A549 (cell line): ENCODE measurements around the gene GNG7. TPM values are rescaled to one million over a fixed set of nuclear protein-coding genes. Genes with fewer than 3 reads are reported as not detected.

ENCODE experiments used
- ATAC-seq, 2 experiments: fragments of 200-7000 bp in 1 of 2; fragments of >200 bp in 1 of 2; cut with Nextera tagmentation in 1 of 2; cut with Tn5 transposase in 1 of 2; 3 replicates each; pipeline versions ENCODE4 v1.8.0 to v1.9.1; 2018 to 2020; ENCODE audit warnings: mild to moderate bottlenecking in 1 of 2, moderate library complexity in 1 of 2
- CTCF ChIA-PET: fragments of 300-600 bp; sonication (Branson Sonifier 250); formaldehyde crosslinking; extraction: SDS; loops from one replicate; lab custom pipeline; 2021; ENCODE audit warnings: antibody characterized with exemption, inconsistent platforms; lab: Yijun Ruan, JAX
- POLR2A ChIA-PET: fragments of 350-600 bp; formaldehyde crosslinking; extraction: SDS; loops from one replicate; lab custom pipeline; 2021; ENCODE audit warnings: antibody characterized with exemption, inconsistent platforms; lab: Yijun Ruan, JAX
- DNase-seq, 2 experiments: peaks; one replicate each; pipeline versions ENCODE4 v3.0.0 to v3.0.0-alpha.2; 2011 to 2016; ENCODE audit warnings: low read depth in 1 of 2, low spot score in 1 of 2
- FAIRE-seq: peaks from 2 replicates; lab custom pipeline; 2011; peaks lifted over from hg19 to GRCh38; lab: Jason Lieb, UNC
- H3K27ac ChIP-seq, 2 experiments: fragments of >200 bp; sonication (Bioruptor Twin); formaldehyde crosslinking; 3 replicates each; pipeline ENCODE4 v1.5.1; 2016 to 2017
- H3K4me1 ChIP-seq: fragments of >200 bp; sonication (Bioruptor Twin); formaldehyde crosslinking; 3 replicates; pipeline ENCODE4 v1.6.1; 2016
- H3K4me2 ChIP-seq: fragments of >200 bp; sonication (Bioruptor Twin); formaldehyde crosslinking; 3 replicates; pipeline ENCODE4 v1.6.1; 2016
- H3K4me3 ChIP-seq: fragments of >200 bp; sonication (Bioruptor Twin); formaldehyde crosslinking; 3 replicates; pipeline ENCODE4 v1.5.1; 2016
- H3K9me3 ChIP-seq: fragments of >200 bp; sonication (Bioruptor Twin); formaldehyde crosslinking; 3 replicates; pipeline ENCODE4 v1.6.1; 2016
- BHLHE40 ChIP-seq: IDR thresholded peaks from 2 replicates; pipeline ENCODE4 v1.6.1; 2012; ENCODE audit warnings: low read depth, low read length, inconsistent platforms
- ESRRA ChIP-seq: fragments of 150-350 bp; IDR thresholded peaks from 2 replicates; pipeline ENCODE4 v1.6.1; 2014; ENCODE audit warnings: mild to moderate bottlenecking, low read length, borderline replicate concordance
- FOSB ChIP-seq: fragments of 250-450 bp; sonication (Bioruptor Pico); IDR thresholded peaks from 2 replicates; pipeline ENCODE4 v1.5.0; 2020; ENCODE audit warnings: mild to moderate bottlenecking, moderate library complexity
- FOSL2 ChIP-seq, 2 experiments: fragments of 450-650 bp in 1 of 2; fragments of >200 bp in 1 of 2; sonication (Bioruptor Twin) in 1 of 2; formaldehyde crosslinking; IDR thresholded peaks; 2 replicates each; pipeline versions ENCODE4 v1.5.0 to v1.6.1; 2016 to 2020; ENCODE audit warnings: mild to moderate bottlenecking in 1 of 2, moderate library complexity in 1 of 2
- FOXS1 ChIP-seq: fragments of 250-450 bp; sonication (Bioruptor Pico); IDR thresholded peaks from 2 replicates; pipeline ENCODE4 v1.5.0; 2020; ENCODE audit warnings: mild to moderate bottlenecking, moderate library complexity
- GATA3 ChIP-seq: IDR thresholded peaks from 2 replicates; pipeline ENCODE4 v1.6.1; 2012; ENCODE audit warnings: borderline replicate concordance
- JUN ChIP-seq, 2 experiments: fragments of >200 bp; sonication (Bioruptor Twin); formaldehyde crosslinking; IDR thresholded peaks; 2 replicates in 1 of 2; 3 replicates in 1 of 2; pipeline ENCODE4 v1.6.1; 2016 to 2017
- MAFK ChIP-seq: fragments of 450-650 bp; IDR thresholded peaks from 2 replicates; pipeline ENCODE4 v1.6.1; 2014; ENCODE audit not compliant: partially characterized antibody
- MYC ChIP-seq: IDR thresholded peaks from 2 replicates; pipeline ENCODE4 v1.6.1; 2012; ENCODE audit warnings: mild to moderate bottlenecking, inconsistent platforms, low read length, improper control_type of control experiment, borderline replicate concordance
- NR3C1 ChIP-seq: fragments of >200 bp; sonication (Bioruptor Twin); formaldehyde crosslinking; IDR thresholded peaks from 3 replicates; pipeline ENCODE4 v1.6.1; 2017
- POLR2A ChIP-seq: IDR thresholded peaks from 2 replicates; pipeline ENCODE4 v1.6.1; 2012; ENCODE audit warnings: mild to moderate bottlenecking, low read length
- RAD21 ChIP-seq, 2 experiments: fragments of >200 bp in 1 of 2; sonication (Bioruptor Twin) in 1 of 2; formaldehyde crosslinking in 1 of 2; IDR thresholded peaks in 1 of 2; conservative IDR thresholded peaks in 1 of 2; 2 replicates in 1 of 2; 3 replicates in 1 of 2; pipeline ENCODE4 v1.6.1; 2012 to 2018; ENCODE audit warnings: inconsistent platforms in 1 of 2
- RCOR1 ChIP-seq: fragments of 150-350 bp; IDR thresholded peaks from 2 replicates; pipeline ENCODE4 v1.6.1; 2014; ENCODE audit warnings: antibody characterized with exemption, low read length, low read depth
- RNF2 ChIP-seq: fragments of 200-600 bp; sonication (generic); IDR thresholded peaks from 2 replicates; pipeline ENCODE4 v1.6.1; 2016; ENCODE audit warnings: low read depth, mild to moderate bottlenecking, antibody characterized with exemption, moderate library complexity, borderline replicate concordance
- SMC3 ChIP-seq: fragments of >200 bp; sonication (Bioruptor Twin); formaldehyde crosslinking; IDR thresholded peaks from 3 replicates; pipeline ENCODE4 v1.6.1; 2018; ENCODE audit warnings: inconsistent platforms
- SREBF2 ChIP-seq: fragments of 450-650 bp; IDR thresholded peaks from 2 replicates; pipeline ENCODE4 v1.6.1; 2014; ENCODE audit warnings: mild to moderate bottlenecking, moderate library complexity
- TFCP2L1 ChIP-seq: fragments of 250-450 bp; sonication (Bioruptor Pico); IDR thresholded peaks from 2 replicates; pipeline ENCODE4 v1.5.0; 2021; ENCODE audit warnings: mild to moderate bottlenecking
- ZFP36 ChIP-seq: fragments of 450-650 bp; IDR thresholded peaks from 2 replicates; pipeline ENCODE4 v1.6.1; 2014; ENCODE audit warnings: borderline replicate concordance; ENCODE audit not compliant: partially characterized antibody
- WGBS: methylation state at CpG from one replicate; pipeline ENCODE4 v1.1.6; 2017; ENCODE audit errors: missing lambda C conversion rate; 5-methylcytosine and 5-hydroxymethylcytosine counted together
- polyA plus RNA-seq, 4 experiments: library from polyadenylated mRNA; depleted of rRNA in 3 of 4; stranded (reverse); fragments of >200 nt; fragmentation: RNase III in 1 of 4; extraction: RNeasy Plus Mini Kit Qiagen cat#74134 plus additional on column Dnase treatment in 1 of 4; gene quantifications; 2 replicates in 3 of 4; 3 replicates in 1 of 4; pipeline ENCODE4 v1.2.3, GENCODE V29; 2011 to 2017
- TF ChIP-seq, protein P1 (sequence below): fragments of >200 bp; sonication (Bioruptor Twin); formaldehyde crosslinking; IDR thresholded peaks from 2 replicates; pipeline ENCODE4 v1.6.1; 2016
- TF ChIP-seq, protein P2 (sequence below): fragments of 450-650 bp; IDR thresholded peaks from 2 replicates; pipeline ENCODE4 v1.6.1; 2014; ENCODE audit warnings: antibody characterized with exemption
- TF ChIP-seq, protein P3 (sequence below): fragments of 150-350 bp; IDR thresholded peaks from 2 replicates; pipeline ENCODE4 v1.6.1; 2014; ENCODE audit warnings: low read depth, mild to moderate bottlenecking, low read length
- TF ChIP-seq, protein P4 (sequence below): fragments of 250-450 bp; sonication (Bioruptor Pico); IDR thresholded peaks from 2 replicates; pipeline ENCODE4 v1.5.0; 2021; ENCODE audit warnings: mild to moderate bottlenecking, moderate library complexity, borderline replicate concordance
- TF ChIP-seq, protein P5 (sequence below): IDR thresholded peaks from 2 replicates; pipeline ENCODE4 v1.6.1; 2012; ENCODE audit warnings: low read depth, borderline replicate concordance
- TF ChIP-seq, protein P6 (sequence below): IDR thresholded peaks from 2 replicates; pipeline ENCODE4 v1.6.1; 2012

The GNG7 gene
- polyA plus RNA-seq, 2 of the 4 experiments (the other 2 are of a cell fraction): 0.06 to 0.08 TPM

DNA sequence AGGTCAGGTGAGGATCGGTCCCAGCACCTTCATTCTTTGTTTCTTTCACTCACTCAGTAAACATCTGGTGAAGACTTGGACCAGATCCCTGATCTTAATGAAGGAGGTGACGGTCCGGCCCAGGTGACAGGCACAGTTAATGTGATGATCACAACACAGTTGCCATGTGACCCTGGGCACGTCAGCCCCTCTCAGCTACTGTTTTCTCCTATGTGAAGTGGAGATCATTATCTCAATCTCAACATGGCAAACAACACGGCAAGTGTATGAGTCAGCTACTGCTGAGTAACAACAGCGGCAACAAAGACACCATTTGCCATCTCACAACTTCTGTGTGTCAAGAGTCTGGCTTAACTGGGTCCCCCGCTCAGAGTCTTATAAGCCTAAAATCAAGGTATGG lies 74.6 kb downstream of the GNG7 start:
- CTCF ChIA-PET: interaction anchor here (1.1 to 5.1 kb wide), 7 partner anchors 9 to 158 kb away, joined by 3 to 39 read pairs (median 8); no protein-coding TSS in a partner anchor
- H3K4me3 ChIP-seq: no peak overlapping the region
- H3K4me2 ChIP-seq: peak overlapping the region; percentile 67
- peaks cover 20% of the 10 kb centered on the region; the same call in 2 of the 3 replicates for H3K9me3 ChIP-seq
- no peak for ATAC-seq
- WGBS: 70% methylated on average over 7 of the region's 7 CpGs
- POLR2A ChIA-PET: interaction anchor here (2.3 kb wide), 1 partner anchor 152 kb away, joined by 18 read pairs; the partner anchor contains the start of gene GADD45B
- H3K27ac ChIP-seq: peak overlapping the region; percentile 52 to 70; a peak in 3 of 6 replicates
- TF ChIP-seq SREBF2 (no peak), SMC3 (no peak), RAD21 (conservative IDR thresholded peaks at IDR 0.05 in 1 of 2, IDR thresholded peaks at IDR 0.05 in 1 of 2) (no peak), MAFK (no peak), JUN (IDR thresholded peaks at IDR 0.05) (no peak)
- TF ChIP-seq, protein P1, sequence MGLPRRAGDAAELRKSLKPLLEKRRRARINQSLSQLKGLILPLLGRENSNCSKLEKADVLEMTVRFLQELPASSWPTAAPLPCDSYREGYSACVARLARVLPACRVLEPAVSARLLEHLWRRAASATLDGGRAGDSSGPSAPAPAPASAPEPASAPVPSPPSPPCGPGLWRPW: no peak
- H3K4me1 ChIP-seq: peaks cover 15% of the 10 kb centered on the region
- no peak for DNase-seq
- FAIRE-seq: no peak

DNA sequence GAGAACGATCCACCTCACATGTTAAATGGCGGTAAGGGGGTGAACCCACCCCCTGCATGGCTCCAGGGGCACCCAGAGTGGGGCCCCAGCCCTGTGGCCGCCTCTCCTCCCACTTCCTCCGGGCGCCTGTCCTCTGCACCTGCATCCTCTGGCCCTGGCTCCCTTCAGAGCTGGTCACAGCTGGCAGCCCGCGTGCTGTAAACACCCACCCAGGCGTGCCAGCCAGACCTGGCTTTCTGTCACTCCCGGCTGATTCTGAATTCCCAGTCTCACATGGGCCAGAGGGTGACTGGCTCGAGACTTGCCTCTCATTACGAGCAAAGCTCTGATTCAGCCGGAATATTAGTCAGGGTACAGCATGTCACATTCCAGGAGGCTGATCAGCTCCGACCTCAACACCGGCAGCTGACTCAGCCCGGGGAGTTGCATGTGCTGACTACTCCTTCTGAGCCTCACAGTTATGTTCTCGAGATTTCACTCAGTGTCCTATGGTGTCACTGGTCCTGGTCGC lies 75.1 kb downstream of the GNG7 start:
- POLR2A ChIA-PET: interaction anchor here (2.3 kb wide), 1 partner anchor 151 kb away, joined by 18 read pairs; the partner anchor contains the start of gene GADD45B

DNA sequence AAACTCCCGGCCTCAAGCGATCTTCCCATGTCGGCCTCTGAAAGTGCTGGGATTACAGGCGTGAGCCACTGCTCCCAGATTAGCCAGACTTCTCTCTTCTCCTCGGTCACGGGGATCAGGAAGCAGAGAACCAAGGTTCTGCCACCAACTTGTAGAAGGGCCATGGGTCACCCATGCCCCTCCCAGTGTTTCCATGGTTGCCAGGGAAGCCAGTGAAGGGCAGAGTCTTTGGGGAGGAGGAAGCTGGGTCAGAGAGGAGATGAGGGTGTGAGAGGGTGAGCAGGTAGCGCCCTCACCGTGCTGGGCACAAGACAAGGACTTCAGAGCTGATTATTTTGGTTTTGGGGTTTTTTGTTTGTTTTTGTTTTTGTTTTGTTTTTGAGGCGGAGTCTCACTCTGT lies 77.1 kb downstream of the GNG7 start:
- Histone ChIP-seq H3K4me1 (peaks cover 15% of the 10 kb centered on the region), H3K27ac (peak overlapping the region in 1 of 2 experiments; percentile 50; a peak in 2 of 6 replicates), H3K4me2 (no peak overlapping the region), H3K9me3 (peaks cover 16% of the 10 kb centered on the region; the same call in 2 of the 3 replicates), H3K4me3 (no peak overlapping the region)
- TF ChIP-seq ZFP36: no peak
- TF ChIP-seq, protein P2, sequence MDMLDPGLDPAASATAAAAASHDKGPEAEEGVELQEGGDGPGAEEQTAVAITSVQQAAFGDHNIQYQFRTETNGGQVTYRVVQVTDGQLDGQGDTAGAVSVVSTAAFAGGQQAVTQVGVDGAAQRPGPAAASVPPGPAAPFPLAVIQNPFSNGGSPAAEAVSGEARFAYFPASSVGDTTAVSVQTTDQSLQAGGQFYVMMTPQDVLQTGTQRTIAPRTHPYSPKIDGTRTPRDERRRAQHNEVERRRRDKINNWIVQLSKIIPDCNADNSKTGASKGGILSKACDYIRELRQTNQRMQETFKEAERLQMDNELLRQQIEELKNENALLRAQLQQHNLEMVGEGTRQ: no peak
- no peak for TF ChIP-seq FOSB (CRISPR knock-in tag)
- TF ChIP-seq, protein P3, sequence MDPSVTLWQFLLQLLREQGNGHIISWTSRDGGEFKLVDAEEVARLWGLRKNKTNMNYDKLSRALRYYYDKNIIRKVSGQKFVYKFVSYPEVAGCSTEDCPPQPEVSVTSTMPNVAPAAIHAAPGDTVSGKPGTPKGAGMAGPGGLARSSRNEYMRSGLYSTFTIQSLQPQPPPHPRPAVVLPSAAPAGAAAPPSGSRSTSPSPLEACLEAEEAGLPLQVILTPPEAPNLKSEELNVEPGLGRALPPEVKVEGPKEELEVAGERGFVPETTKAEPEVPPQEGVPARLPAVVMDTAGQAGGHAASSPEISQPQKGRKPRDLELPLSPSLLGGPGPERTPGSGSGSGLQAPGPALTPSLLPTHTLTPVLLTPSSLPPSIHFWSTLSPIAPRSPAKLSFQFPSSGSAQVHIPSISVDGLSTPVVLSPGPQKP: no peak
- ATAC-seq (no peak), FAIRE-seq (no peak), DNase-seq (no peak)
- WGBS: 82% methylated on average over 4 of the region's 9 CpGs
- CTCF ChIA-PET: interaction anchor here (1.4 to 5.1 kb wide), 3 partner anchors 11 to 14 kb away, joined by 3 to 39 read pairs (median 7); no protein-coding TSS in a partner anchor
- POLR2A ChIA-PET: no interaction called here

More for the DNA sequence above, 75.1 kb downstream of the GNG7 start:
- 12% methylated on average over 12 of the region's 17 CpGs for WGBS
- TF ChIP-seq, protein P4, sequence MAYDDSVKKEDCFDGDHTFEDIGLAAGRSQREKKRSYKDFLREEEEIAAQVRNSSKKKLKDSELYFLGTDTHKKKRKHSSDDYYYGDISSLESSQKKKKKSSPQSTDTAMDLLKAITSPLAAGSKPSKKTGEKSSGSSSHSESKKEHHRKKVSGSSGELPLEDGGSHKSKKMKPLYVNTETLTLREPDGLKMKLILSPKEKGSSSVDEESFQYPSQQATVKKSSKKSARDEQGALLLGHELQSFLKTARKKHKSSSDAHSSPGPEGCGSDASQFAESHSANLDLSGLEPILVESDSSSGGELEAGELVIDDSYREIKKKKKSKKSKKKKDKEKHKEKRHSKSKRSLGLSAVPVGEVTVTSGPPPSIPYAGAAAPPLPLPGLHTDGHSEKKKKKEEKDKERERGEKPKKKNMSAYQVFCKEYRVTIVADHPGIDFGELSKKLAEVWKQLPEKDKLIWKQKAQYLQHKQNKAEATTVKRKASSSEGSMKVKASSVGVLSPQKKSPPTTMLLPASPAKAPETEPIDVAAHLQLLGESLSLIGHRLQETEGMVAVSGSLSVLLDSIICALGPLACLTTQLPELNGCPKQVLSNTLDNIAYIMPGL (CRISPR knock-in tag): no peak
- TF ChIP-seq FOXS1 (CRISPR knock-in tag) (no peak), NR3C1 (no peak), FOSL2 (IDR thresholded peaks at IDR 0.05) (0 out of 2 replicates have a peak, but pooled peaks have one; percentile 7), FOSL2 (CRISPR knock-in tag; IDR thresholded peaks at IDR 0.05) (peak; percentile 83), BHLHE40 (peak; percentile 82), POLR2A (no peak), RCOR1 (no peak), SREBF2 (no peak), MYC (no peak), MAFK (peak; percentile 64), TFCP2L1 (no peak), GATA3 (0 out of 2 replicates have a peak, but pooled peaks have one; percentile 21), ESRRA (no peak), RNF2 (no peak)
- TF ChIP-seq, protein P5, sequence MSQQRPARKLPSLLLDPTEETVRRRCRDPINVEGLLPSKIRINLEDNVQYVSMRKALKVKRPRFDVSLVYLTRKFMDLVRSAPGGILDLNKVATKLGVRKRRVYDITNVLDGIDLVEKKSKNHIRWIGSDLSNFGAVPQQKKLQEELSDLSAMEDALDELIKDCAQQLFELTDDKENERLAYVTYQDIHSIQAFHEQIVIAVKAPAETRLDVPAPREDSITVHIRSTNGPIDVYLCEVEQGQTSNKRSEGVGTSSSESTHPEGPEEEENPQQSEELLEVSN: peak; percentile 39; the same call in 1 of the 2 replicates
- TF ChIP-seq, protein P2: no peak
- TF ChIP-seq, protein P6, sequence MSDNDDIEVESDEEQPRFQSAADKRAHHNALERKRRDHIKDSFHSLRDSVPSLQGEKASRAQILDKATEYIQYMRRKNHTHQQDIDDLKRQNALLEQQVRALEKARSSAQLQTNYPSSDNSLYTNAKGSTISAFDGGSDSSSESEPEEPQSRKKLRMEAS: peak; percentile 67
- Histone ChIP-seq H3K4me1 (peaks cover 15% of the 10 kb centered on the region), H3K9me3 (peaks cover 20% of the 10 kb centered on the region; the same call in 2 of the 3 replicates), H3K4me2 (peak overlapping the region; percentile 67), H3K27ac (peak overlapping the region; percentile 68 to 70; a peak in 5 of 6 replicates), H3K4me3 (no peak overlapping the region)
- peak; percentile 88 to 92 for ATAC-seq
- peak; percentile 76 to 81 for DNase-seq
- CTCF ChIA-PET: interaction anchor here (1.1 to 5.1 kb wide), 8 partner anchors 8 to 157 kb away, joined by 3 to 39 read pairs (median 8); no protein-coding TSS in a partner anchor
- no peak for FAIRE-seq
